ENCODE measurements around the gene PXDC1.

PXDC1 gene

DNA sequence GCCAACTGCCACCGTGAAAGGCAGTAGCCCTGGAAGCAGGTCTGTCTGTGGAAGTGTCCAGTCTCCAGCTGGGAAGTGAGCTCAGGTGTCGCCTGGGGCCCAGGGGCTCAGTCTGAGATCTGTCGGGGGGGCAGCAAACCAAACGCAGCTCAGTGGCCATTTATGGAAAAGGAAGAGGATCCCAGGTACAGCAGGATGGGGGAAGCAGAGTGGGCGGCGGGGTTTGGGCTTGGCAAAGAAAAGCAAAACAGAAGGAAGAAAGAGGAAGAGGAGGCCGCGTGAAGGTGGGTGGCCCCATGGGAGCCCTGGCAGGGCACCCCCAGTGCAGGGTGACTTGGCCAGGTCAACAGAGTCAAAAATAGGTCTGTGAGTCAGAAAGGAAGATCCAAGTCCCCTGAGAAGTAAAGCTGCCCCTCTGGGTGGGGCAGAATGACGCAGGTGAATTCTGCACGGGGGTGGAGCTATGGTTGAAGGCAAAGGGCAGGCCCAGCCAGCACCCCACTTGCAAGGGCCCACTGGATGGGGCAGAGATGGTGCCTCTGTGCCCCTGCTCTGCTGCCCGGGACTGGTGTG is 5.3 kb downstream of the PXDC1 start:
- no peak for DNase-seq

DNA sequence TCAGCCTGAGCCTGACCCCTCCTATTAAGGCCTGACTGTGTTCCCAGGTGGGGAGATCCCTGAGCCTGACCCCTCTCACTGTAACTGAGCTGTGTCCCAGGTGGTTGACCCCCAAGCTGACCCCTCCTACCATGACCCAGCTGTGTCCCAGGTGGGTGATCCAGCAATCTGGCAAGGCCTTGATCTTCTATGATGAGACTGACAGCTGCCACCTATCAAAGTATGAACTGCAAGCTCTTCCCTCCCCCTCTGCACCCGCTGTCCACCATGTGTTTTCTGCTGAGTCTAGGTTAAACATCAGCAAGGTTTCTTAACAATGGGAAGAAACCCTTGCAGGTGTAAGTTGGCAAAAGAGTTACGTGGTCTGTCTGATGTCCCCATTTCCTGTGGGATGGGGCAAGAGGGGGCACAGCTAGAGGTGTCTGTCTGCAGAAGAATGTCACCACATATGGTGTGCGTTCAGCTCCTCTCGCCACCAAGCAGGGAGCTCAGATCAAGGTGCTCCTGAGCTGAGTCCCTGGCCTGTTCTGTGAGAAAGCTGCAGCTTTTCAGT is 5.9 kb downstream of the PXDC1 start:
- DNase-seq: no peak

- DNase-seq: no peak
These were observed 6.5 kb downstream of the PXDC1 start for GRCh38 chr6:3744901-3745470.

DNA sequence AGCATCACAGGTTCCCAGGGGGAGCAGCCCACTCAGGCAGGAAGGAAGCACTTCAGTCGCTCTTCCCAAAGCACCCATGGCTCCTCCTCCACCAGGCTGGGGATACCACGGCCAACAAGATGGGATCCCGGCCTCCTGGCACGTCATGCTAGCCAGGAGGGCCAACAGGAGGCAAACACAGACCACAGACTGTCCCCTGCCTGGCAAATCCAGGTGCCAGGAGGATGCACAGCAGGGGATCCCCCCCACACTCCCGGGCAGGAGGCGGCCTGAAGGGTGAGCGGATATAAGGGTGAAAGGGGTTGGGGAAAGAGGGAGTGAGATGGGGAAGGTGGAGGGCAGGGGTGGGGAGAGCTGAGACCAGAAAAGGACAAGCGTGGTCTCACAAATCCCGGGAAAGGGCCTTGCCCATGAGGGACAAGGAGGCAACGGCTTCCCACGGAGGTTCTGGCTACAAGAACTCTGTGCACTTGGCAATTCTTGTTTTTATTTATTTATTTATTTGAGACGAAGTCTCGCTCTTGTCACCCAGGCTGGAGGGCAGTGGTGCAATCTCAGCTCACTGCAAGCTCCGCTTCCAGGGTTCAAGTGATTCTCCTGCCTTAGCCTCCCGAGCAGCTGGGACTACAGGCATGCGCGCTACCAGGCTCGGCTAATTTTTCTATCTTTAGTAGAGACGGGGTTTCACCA is 7.2 kb downstream of the PXDC1 start:
- DNase-seq: no peak

DNA sequence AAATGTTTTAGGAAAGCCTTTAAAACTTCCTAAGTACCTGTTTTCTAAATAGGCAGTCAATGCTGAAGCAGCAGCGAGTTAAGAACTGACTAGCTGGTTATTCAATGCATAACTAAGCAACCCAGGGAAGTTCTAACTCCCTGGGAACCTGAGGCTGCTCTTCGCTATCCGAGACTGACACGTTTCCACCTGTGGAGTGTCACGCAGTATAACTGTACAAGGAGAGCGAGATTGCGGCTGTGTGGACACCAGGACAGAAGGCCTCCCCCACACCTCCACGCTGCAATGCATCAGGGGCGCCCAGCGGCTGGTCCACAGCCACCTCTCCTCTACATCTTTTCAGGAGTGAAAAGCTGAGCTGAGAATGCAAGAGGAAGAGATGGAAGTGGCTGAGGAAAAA is 8.0 kb downstream of the PXDC1 start:
- DNase-seq: no peak

DNA sequence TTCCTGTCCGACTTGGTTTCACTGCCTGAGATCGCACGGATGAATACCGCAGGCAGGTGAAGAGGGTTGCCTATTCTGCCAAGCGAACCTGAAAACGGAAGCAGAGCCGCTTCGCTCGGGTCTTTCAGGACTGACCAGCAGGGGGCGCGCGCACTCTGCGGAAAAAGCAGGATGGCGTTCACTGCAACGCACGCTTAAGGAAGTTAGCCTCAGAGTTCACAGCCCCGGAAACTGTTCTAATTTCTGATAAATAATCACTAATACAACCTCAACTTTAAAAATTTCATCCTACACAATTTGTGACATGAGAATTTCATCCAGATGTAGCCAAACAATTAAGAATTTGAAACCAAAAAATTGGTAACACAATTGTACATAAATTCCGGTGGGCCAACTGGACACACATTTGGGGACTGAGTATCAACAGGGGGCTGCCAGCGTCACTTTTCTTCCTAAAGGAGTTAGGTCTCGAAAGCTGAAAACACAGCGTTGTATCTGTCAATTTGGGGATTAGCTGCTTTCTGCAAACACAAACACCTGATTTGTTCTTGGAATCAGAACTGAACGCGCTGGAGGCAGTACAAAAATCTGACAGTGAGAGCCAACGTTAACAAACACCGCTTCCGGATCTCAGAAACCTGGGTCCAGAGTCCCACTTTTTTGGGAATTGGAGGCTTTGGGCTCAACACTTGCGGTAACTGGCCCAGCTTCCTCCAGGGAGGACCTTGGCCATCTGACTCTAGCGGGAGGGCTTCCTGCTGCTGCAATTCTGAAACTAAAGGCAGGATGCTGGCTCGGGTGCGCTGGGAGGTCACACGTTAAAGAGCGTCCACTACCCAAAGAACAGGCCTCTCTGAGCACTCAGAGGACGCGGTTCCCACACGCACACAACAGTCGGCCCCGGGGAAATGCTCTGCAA is 8.8 kb downstream of the PXDC1 start:
- peak; percentile 80 to 95 for DNase-seq

GRCh38 chr6:3742076-3742425 is 9.5 kb downstream of the PXDC1 start:
- no peak for DNase-seq

- no peak for DNase-seq
These were observed 10.0 kb downstream of the PXDC1 start for GRCh38 chr6:3741477-3741871.

- no peak for DNase-seq
These were observed 10.7 kb downstream of the PXDC1 start for GRCh38 chr6:3740551-3741476.

DNA sequence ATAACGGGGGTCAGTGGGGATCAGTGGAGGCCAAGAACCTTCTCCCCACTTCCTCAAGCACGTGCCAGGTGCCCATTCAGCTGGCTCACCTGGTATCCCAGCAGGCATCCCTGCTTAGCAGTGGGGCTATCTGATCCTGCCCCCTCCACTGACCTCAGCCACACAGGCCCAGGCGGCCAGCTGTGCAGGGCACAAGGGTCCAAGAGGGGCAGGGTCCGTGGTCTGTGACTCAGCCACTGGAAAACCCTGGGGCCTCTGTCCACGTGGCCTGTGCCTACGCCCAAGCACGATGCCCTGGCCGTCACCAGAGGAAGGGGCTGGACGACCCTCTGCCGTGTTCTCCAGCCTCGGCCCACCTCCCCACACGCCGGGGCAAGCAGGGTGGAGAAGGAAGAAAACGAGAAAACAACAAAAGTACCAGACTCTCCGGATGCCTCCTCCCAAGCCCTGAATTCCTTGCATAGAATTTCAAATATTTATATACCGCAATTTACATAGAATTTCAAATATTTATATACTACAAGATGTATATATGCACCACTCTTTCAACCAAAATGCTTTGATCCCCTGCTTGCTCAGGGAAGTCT is 12.1 kb downstream of the PXDC1 start:
- DNase-seq: no peak

GRCh38 chr6:3738381-3739131 is 13.0 kb downstream of the PXDC1 start:
- DNase-seq: no peak

- DNase-seq: no peak
These were observed 13.7 kb downstream of the PXDC1 start for GRCh38 chr6:3737831-3738210.

- no peak for DNase-seq
These were observed 14.2 kb downstream of the PXDC1 start for GRCh38 chr6:3737149-3737830.

DNA sequence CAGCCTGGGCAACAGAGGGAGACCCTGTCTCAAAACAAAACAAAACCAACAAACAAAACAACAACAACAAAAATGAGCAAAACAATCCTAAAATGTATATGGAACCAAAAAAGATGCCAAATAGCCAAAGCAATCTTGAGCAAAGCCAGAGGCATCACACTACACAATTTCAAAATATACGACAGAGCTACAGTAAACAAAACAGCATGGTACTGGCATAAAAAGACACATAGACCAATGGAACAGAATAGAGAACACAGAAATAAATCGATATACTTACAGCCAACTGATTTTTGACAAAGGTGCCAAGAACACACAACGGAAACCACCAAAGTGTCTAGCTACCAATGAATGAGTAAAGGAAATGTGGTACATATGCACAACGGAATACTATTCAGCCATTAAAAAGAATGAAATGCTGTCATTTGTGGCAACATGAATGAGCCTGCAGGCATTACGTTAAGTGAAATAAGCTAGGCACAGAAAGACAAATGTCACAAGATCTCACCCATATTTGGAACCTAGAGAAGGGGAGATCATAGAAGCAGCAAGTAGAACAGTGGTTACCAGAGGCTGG is 16.4 kb downstream of the PXDC1 start:
- DNase-seq: no peak

DNA sequence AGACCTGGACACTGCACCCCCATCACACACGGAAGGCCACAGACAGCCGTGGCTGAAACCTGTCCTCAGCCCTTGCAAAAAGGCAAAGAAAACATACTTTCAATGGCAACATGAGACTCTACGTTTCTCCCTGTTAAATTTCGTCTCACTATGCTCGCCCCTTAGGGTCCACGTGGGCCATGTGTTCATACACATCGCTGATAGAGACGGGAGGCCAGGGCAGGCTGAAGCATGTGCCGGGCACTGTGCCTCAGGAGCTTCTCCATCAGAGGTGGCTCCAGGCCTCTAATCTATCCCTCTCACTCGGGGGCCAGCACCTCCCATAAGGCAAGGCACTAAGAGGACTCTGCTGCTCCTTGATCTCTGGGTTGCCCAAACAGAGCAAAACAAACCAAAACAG is 17.5 kb downstream of the PXDC1 start:
- no peak for DNase-seq

DNA sequence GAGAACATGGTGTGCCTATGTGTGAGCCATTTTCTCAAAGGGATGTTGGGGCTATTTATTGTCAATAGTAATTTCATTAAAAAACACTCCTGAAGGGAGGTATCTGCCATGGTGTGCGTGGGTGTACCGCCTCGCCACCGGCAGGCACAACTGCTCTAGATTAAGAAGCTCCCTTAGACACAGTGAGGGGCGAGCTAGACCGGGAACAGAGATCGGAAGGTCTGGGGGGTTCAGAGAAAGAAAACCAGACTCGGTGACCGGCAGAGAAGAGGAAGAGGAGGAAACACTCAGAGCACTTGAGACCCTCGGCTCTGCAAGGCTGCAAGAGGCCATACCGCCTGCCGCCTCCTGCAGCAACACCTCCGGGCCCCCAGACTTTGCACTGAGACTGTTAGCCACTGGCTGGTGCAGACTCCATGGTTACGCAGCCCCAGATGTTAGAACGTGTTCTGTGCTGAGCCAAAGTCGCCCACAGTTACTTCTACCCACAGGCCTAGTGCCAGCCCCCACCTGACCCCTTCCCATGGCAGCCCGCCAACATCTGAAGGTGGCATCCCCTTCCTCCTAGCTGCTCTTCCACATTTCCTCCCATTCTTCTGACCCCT is 18.1 kb downstream of the PXDC1 start:
- DNase-seq: no peak

GRCh38 chr6:3732345-3733141 is 19.0 kb downstream of the PXDC1 start:
- peak; percentile 47 to 65 for DNase-seq

DNA sequence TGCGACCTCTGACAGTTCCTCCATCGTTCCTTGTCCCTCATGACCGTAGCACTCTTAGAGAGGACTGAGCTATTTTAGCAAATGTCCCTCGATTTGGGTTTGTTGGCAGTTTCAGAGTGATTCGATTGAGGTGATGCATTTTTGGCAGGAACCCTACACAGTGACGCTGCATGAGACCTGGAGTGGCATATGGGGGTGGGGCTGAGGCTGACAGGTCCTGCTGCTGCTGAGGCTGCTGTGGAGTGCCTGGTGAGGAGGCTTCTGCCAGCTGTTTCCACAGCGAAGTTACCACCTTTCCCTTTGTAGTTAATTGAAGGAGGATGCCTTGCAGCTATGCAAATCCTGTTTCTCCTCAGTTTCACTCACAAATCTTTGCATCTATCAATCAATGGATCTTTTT is 19.8 kb downstream of the PXDC1 start:
- no peak for DNase-seq

Measured in stimulated activated CD4-positive, alpha-beta T cell treated with anti-CD3 and anti-CD28 coated beads, Interleukin-4, amount 100 ng/mL, for 4 hours (primary cell).